Activated B cell treated with CpG ODN at 0.5 μM for 24 hours (primary cell): Measurements from ENCODE around the gene ARHGAP35. TPM values are rescaled to one million over a fixed set of nuclear protein-coding genes. Genes with fewer than 3 reads are reported as not detected.
"Not testable (repeated sequence)": the region's sequence is repeated elsewhere in the genome, so short reads cannot be mapped to it uniquely, and the experiment has no call there.

Experiments used
- ATAC-seq: fragments of 200-7000 bp; cut with Tn5 transposase; one replicate; pipeline ENCODE4 v1.10.0; 2021; ENCODE audit warnings: low read depth, mild to moderate bottlenecking, moderate library complexity
- CTCF ChIA-PET: fragments of 350-600 bp; sonication (Branson Sonifier 250); formaldehyde crosslinking; loops from one replicate; lab custom pipeline; 2021; ENCODE audit warnings: antibody characterized with exemption; lab: Charles Lee
- POLR2A ChIA-PET: fragments of 350-600 bp; sonication (Branson Sonifier 250); formaldehyde crosslinking; loops from one replicate; lab custom pipeline; 2021; ENCODE audit warnings: antibody characterized with exemption; lab: Charles Lee
- DNase-seq: peaks from one replicate; pipeline ENCODE4 v3.0.0; 2022
- H3K27ac Mint-ChIP-seq: one replicate; pipeline ENCODE4 v1.8.0; 2020; ENCODE audit warnings: mixed read lengths
- H3K27me3 Mint-ChIP-seq: one replicate; pipeline ENCODE4 v1.8.0; 2021; ENCODE audit warnings: mixed read lengths
- H3K36me3 Mint-ChIP-seq: one replicate; pipeline ENCODE4 v1.8.0; 2021; ENCODE audit warnings: low read depth, mixed read lengths
- H3K4me1 Mint-ChIP-seq: one replicate; pipeline ENCODE4 v1.8.0; 2021; ENCODE audit warnings: mixed read lengths
- H3K4me3 Mint-ChIP-seq: one replicate; pipeline ENCODE4 v1.8.0; 2020; ENCODE audit warnings: mild to moderate bottlenecking, mixed read lengths
- H3K9me3 Mint-ChIP-seq: one replicate; pipeline ENCODE4 v1.8.0; 2020; ENCODE audit warnings: mixed read lengths
- CTCF ChIP-seq: fragments of 200-600 bp; IDR thresholded peaks from one replicate; pipeline ENCODE4 v1.8.0; 2022; ENCODE audit warnings: antibody characterized with exemption, mild to moderate bottlenecking
- intact Hi-C: fragments of 100-400 bp; cut with micrococcal nuclease; formaldehyde crosslinking; loops from one replicate; pipeline ENCODE4 v1.15.1; 2024
- total RNA-seq: library from RNA; stranded (reverse); gene quantifications from 2 replicates; pipeline ENCODE4 v1.2.3, GENCODE V29; 2022

The ARHGAP35 gene
- total RNA-seq, 1 donor from 2014 or later: 25.6 TPM

GRCh38 chr19:46878613-46879375 lies 18.0 kb downstream of the ARHGAP35 start:
- DNase-seq (no peak), ATAC-seq (no peak)
- intact Hi-C loops: no loop called here
- H3K9me3 Mint-ChIP-seq: no peaks in the 10 kb centered on the region
- ChIA-PET CTCF (no interaction called here), POLR2A (interaction anchor here (0.6 kb wide), 2 partner anchors 13 to 108 kb away, joined by 5 to 6 read pairs; no protein-coding TSS in a partner anchor)
- H3K27ac Mint-ChIP-seq: no peak overlapping the region
- H3K4me1 Mint-ChIP-seq: no peaks in the 10 kb centered on the region
- no peak overlapping the region for H3K4me3 Mint-ChIP-seq
- no peak for TF ChIP-seq CTCF
- no peaks in the 10 kb centered on the region for H3K27me3 Mint-ChIP-seq
- H3K36me3 Mint-ChIP-seq: peaks cover 9% of the 10 kb centered on the region

DNA sequence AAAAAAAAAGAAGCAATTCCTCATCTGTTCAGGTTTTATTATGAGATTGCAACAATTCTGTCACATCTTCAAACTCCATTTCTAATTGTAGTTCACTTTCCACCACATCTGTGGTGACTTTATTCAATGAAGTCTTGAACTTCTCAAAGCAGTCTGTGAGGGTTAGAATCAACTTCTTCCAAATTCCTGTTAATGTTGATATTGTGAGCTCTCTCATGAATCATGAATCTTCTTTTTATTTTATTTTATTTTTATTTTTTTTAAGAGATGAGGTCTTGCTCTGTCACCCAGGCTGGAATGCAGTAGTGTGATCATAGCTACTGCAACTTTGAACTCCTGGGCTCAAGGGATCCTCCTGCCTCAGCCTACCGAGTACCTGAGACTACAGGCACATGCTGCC lies 19.6 kb downstream of the ARHGAP35 start:
- ChIA-PET CTCF (no interaction called here), POLR2A (no interaction called here)
- Mint-ChIP-seq H3K36me3 (peaks cover 6% of the 10 kb centered on the region), H3K27me3 (no peaks in the 10 kb centered on the region), H3K9me3 (no peaks in the 10 kb centered on the region), H3K4me3 (no peak overlapping the region), H3K27ac (no peak overlapping the region), H3K4me1 (no peaks in the 10 kb centered on the region)
- no peak for TF ChIP-seq CTCF
- intact Hi-C loops: no loop called here
- DNase-seq (no peak), ATAC-seq (no peak)

GRCh38 chr19:46881092-46881491 lies 20.3 kb downstream of the ARHGAP35 start:
- intact Hi-C loops: no loop called here
- TF ChIP-seq CTCF: no peak
- no peak for DNase-seq
- Mint-ChIP-seq H3K27ac (no peak overlapping the region), H3K4me1 (peaks cover 2% of the 10 kb centered on the region), H3K27me3 (no peaks in the 10 kb centered on the region), H3K9me3 (no peaks in the 10 kb centered on the region), H3K36me3 (peaks cover 2% of the 10 kb centered on the region), H3K4me3 (no peak overlapping the region)
- no peak for ATAC-seq
- POLR2A ChIA-PET: no interaction called here
- CTCF ChIA-PET: interaction anchor here (0.6 kb wide), 1 partner anchor 804 kb away, joined by 6 read pairs; no protein-coding TSS in a partner anchor

DNA sequence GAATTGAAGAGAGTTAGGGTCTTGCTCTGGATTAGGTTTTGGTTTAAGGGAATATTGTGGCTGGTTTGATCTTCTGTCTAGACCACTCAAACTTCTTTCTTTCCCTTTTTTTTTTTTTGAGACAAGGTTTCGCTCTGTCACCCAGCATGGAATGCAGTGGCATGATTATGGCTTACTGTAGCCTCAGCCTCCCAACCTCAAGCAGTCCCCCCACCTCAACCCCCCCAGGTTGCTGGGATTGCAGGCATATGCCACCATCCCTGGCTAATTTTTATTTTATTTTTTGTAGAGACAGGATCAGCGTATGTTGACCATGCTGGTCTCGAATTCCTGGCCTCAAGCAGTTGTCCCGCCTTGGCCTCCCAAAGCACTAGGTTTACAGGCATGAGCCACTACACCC lies 21.2 kb downstream of the ARHGAP35 start:
- no peaks in the 10 kb centered on the region for H3K9me3 Mint-ChIP-seq
- ATAC-seq (no peak), DNase-seq (no peak)
- CTCF ChIA-PET: no interaction called here
- no peaks in the 10 kb centered on the region for H3K27me3 Mint-ChIP-seq
- TF ChIP-seq CTCF: no peak
- POLR2A ChIA-PET: interaction anchor here (0.7 kb wide), 1 partner anchor 246 kb away, joined by 3 read pairs; no protein-coding TSS in a partner anchor
- intact Hi-C loops: no loop called here
- peaks cover 2% of the 10 kb centered on the region for H3K36me3 Mint-ChIP-seq
- H3K4me1 Mint-ChIP-seq: peaks cover 8% of the 10 kb centered on the region
- no peak overlapping the region for H3K27ac Mint-ChIP-seq
- no peak overlapping the region for H3K4me3 Mint-ChIP-seq

DNA sequence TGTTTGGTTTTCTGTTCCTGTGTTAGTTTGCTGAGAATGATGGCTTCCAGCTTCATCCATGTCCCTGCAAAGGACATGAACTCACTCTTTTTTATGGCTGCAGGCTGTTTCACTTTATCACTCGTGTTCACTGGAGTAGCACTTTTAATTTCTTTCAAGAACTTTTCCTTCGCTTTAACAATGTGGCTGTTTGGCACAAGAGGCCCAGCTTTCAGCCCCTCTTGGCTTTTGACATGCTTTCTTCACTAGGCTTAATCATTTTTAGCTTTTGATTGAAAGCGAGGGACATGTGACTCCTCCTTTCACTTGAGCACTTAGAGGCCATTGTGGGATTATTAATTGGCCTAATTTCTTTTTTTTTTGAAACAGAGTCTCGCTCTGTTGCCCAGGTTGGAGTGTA lies 22.0 kb downstream of the ARHGAP35 start:
- H3K4me3 Mint-ChIP-seq, POLR2A ChIA-PET, H3K27ac Mint-ChIP-seq, H3K4me1 Mint-ChIP-seq, H3K9me3 Mint-ChIP-seq, H3K27me3 Mint-ChIP-seq, ATAC-seq, H3K36me3 Mint-ChIP-seq, DNase-seq, intact Hi-C loops: not testable (repeated sequence)
- CTCF ChIA-PET: interaction anchor here (0.6 kb wide), 1 partner anchor 23 kb away, joined by 3 read pairs; no protein-coding TSS in a partner anchor
